IPS-20b (cell line): ENCODE results near the gene MICALL1.

Experiments used
- H3K27ac ChIP-seq: one replicate; pipeline ENCODE4 v1.5.1; 2013; ENCODE audit warnings: low read length
- H3K27me3 ChIP-seq: 2 replicates; pipeline ENCODE4 v1.6.1; 2013; ENCODE audit warnings: mild to moderate bottlenecking, low read length, inconsistent platforms; ENCODE audit not compliant: insufficient read depth
- H3K36me3 ChIP-seq: 2 replicates; pipeline ENCODE4 v1.6.1; 2013; ENCODE audit warnings: low read depth, mild to moderate bottlenecking, inconsistent platforms, low read length, moderate library complexity; ENCODE audit not compliant: insufficient read depth
- H3K4me1 ChIP-seq: 2 replicates; pipeline ENCODE4 v1.6.1; 2013; ENCODE audit warnings: mild to moderate bottlenecking, control low read depth, inconsistent platforms, low read length, moderate library complexity; ENCODE audit not compliant: insufficient read depth
- H3K4me3 ChIP-seq: 2 replicates; pipeline ENCODE4 v1.5.1; 2013; ENCODE audit warnings: mild to moderate bottlenecking, low read length, inconsistent platforms
- H3K9ac ChIP-seq: 2 replicates; pipeline ENCODE4 v1.6.1; 2013; ENCODE audit warnings: low read depth, mild to moderate bottlenecking, inconsistent platforms, low read length, moderate library complexity
- H3K9me3 ChIP-seq: 2 replicates; pipeline ENCODE4 v1.6.1; 2013; ENCODE audit warnings: mild to moderate bottlenecking, low read depth, low read length, inconsistent platforms; ENCODE audit not compliant: insufficient read depth

Gene MICALL1

DNA sequence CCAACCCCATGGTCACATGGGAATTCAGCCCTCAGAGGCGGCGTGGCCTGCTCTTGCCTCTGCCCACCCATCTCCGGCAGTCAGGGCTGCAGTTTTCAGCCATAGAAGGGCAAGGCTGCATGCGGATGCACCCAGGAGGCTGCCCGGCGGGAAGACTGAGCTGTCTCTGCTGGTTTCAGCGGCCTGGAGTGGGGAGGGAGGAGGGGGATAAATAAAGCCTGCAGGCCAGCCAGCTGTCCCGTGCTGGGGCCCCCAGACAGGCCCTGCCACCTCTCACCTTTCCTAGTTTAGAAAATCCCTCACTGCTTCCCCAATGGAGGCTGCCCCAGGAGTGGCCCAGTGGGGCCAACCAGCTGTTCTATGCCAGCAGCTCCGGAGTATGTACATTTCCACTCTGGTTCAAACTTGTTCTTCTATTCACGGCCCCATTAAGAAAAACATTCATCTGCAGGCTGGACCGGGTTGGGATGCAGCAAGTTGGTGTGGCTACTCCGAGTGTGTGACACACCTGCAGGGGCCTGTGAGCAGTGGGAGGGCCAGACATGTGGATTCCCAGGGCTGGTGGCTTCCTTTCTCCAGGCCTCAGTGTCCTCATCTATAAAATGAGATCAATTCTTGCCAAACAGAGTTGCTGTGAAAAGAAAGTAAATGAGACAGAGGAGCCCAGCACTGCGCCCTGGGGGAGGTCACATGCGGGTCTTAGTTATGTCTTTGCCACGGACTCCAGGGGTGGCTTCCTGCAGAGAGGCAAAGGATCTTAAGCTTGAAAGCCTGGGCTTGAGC is 5.0 kb downstream of the MICALL1 start:
- no peak overlapping the region for H3K4me3 ChIP-seq
- peaks cover 24% of the 10 kb centered on the region for H3K4me1 ChIP-seq
- H3K9ac ChIP-seq, result peak overlapping the region; percentile 40; the same call in 1 of the 2 replicates
- H3K9me3 ChIP-seq, result no peaks in the 10 kb centered on the region
- H3K27ac ChIP-seq, result no peak overlapping the region
- H3K36me3 ChIP-seq, result peaks cover 11% of the 10 kb centered on the region
- no peaks in the 10 kb centered on the region for H3K27me3 ChIP-seq

DNA sequence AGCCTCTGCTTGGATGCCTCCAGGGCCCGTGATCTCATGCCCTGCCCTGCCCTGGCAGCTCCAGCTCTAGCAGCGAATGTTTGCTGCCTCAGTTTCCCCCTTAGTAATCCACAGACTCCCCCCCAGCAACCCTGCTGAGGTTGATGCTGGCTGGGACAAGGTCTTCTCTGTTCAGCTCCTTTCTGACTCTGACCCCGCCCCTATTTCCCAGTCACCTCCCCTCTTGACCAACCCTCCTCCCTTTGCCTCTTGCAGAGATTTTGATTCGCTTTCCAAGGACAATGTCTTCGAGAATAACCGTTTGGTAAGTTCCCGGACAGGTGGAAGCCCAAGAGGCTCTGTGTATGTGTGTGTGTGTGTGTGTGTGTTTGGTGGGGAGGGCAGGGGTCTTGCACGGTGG is 5.6 kb downstream of the MICALL1 start:
- Histone ChIP-seq H3K36me3 (peaks cover 17% of the 10 kb centered on the region), H3K9ac (no peak overlapping the region), H3K4me1 (peaks cover 24% of the 10 kb centered on the region), H3K4me3 (no peak overlapping the region), H3K27me3 (no peaks in the 10 kb centered on the region), H3K27ac (no peak overlapping the region), H3K9me3 (no peaks in the 10 kb centered on the region)

DNA sequence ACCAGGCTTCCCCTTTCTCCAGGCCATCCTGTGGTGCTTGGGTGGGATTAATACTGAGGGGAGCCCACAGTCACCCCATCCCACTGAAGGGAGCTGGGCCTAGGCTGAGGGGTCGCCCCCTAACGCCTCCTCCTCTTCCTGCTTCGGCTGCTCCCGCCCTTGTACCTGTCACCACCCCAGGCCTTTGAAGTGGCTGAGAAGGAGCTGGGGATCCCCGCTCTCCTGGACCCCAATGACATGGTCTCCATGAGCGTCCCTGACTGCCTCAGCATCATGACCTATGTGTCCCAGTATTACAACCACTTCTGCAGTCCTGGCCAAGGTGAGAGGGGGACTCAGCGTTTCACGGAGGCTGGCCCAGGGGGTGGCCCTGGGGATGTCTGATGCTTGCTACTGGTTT is 6.1 kb downstream of the MICALL1 start:
- H3K27me3 ChIP-seq, result no peaks in the 10 kb centered on the region
- no peak overlapping the region for H3K4me3 ChIP-seq
- no peak overlapping the region for H3K9ac ChIP-seq
- H3K4me1 ChIP-seq, result peaks cover 24% of the 10 kb centered on the region
- H3K27ac ChIP-seq, result no peak overlapping the region
- peaks cover 19% of the 10 kb centered on the region for H3K36me3 ChIP-seq
- H3K9me3 ChIP-seq, result no peaks in the 10 kb centered on the region

DNA sequence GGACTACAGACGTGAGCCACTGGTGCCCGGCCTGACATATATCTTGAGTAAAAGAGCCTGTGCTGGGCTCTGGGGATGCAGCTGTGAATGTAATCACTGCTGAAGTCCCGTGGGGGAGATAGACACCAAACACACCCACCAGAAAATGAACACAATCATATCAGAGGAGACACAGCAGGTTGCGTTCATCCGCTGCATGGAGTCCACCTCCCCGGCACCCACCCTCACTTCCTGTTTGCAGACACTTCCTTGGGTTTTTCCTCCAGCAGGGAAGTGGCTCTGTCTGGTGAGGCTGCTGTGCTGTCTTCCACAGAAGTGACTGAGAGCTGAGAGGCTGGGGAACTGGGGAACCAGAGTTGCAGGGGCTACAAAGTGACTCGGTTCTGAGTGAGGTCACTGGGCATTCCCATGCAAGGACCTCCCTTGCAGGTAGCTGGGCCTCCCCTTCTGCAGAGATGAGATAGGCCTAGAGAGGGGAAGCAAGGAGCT is 7.2 kb downstream of the MICALL1 start:
- Histone ChIP-seq H3K27ac (no peak overlapping the region), H3K9me3 (no peaks in the 10 kb centered on the region), H3K4me1 (peaks cover 22% of the 10 kb centered on the region), H3K9ac (no peak overlapping the region), H3K4me3 (no peak overlapping the region), H3K27me3 (no peaks in the 10 kb centered on the region), H3K36me3 (peaks cover 28% of the 10 kb centered on the region)

DNA sequence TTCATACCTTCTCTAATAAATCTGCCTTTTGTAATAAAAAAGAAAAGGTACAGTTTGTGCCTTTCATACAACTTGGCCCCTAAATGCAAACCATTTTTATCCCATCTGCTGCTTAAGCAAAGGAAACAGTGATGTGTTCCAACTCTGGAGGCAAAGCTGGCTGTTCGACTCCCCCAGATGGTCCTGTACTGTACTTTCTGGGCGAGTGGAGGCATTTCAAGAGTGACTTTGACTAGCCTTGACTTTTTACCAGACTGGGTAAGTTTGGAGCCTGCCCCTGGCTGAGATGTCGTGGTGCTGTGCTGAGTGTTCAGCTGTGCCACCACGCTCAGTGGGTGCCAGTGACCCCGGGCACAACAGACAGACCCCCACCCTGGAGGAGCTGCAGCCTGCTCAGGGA is 10.2 kb downstream of the MICALL1 start:
- Histone ChIP-seq H3K4me3 (no peak overlapping the region), H3K4me1 (peaks cover 4% of the 10 kb centered on the region; the same call in 1 of the 2 replicates), H3K9me3 (no peaks in the 10 kb centered on the region), H3K27ac (no peak overlapping the region), H3K9ac (no peak overlapping the region), H3K36me3 (peaks cover 40% of the 10 kb centered on the region), H3K27me3 (no peaks in the 10 kb centered on the region)

DNA sequence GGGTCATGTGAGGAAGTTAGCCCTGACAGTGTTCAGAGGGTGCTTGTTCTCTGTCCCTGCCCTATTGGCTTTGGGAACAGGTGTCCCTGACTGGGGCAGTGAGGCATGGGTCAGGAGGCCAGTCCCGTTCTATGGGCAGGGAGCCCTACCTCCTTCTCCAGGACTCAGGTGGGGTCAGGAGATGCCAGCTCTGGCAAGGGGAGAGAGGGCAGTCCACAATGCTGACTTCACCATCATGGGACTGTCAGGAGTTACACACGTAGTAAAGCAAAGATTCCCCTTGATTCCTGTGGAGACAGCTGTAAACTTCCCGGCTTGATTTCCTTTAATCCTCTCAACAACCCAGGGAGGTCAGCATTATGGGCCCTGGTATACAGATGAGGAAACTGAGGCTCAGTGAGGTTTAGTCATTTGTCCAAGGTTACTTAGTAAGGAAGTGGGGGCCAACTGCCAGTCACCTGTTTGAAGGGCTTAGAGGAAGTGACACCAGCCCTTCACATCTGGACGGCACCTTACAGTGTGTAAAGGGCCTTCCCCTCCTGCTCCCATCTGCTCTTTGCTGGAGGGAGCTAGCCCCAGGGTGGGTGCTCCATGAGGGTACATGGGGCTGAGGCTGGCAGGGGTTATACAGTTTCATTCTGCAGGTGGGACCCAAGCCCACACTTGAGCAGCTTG is 11.9 kb downstream of the MICALL1 start:
- H3K9me3 ChIP-seq, result no peaks in the 10 kb centered on the region
- no peaks in the 10 kb centered on the region for H3K4me1 ChIP-seq
- H3K4me3 ChIP-seq, result no peak overlapping the region
- H3K9ac ChIP-seq, result no peak overlapping the region
- peaks cover 35% of the 10 kb centered on the region for H3K36me3 ChIP-seq
- no peak overlapping the region for H3K27ac ChIP-seq
- H3K27me3 ChIP-seq, result no peaks in the 10 kb centered on the region

DNA sequence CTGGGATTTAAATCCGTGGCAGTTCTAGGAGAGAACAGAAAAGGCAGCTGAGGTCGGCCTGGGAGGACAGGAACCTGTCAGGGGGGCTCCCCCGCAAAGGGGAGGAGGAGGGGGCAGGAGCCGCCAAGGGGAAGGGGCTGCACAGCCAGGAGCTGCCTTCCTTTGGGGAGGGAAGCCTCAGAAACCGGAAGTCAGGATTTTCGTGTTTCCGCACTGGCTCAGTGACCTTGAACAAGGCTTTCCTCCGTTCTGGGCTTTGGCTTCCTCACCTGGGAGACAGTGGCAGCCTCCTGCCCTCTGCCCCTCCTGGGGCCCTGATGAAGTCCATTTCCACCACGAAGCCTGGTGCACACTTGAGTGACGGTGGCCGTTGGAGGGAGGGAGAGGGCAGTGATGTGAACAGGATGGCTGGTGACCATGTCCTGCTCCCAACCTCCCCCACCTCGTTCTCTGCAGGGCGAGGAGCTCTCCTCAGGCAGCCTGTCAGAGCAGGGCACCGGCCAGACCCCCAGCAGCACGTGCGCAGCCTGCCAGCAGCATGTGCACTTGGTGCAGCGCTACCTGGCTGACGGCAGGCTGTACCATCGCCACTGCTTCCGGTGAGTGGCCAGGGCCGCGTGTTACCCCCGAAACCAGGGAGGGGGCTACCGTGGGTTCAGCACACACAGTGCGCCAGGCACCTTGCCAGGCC is 12.6 kb downstream of the MICALL1 start:
- Histone ChIP-seq H3K36me3 (peaks cover 28% of the 10 kb centered on the region), H3K4me3 (no peak overlapping the region), H3K9me3 (no peaks in the 10 kb centered on the region), H3K27ac (no peak overlapping the region), H3K27me3 (no peaks in the 10 kb centered on the region), H3K9ac (no peak overlapping the region), H3K4me1 (no peaks in the 10 kb centered on the region)

DNA sequence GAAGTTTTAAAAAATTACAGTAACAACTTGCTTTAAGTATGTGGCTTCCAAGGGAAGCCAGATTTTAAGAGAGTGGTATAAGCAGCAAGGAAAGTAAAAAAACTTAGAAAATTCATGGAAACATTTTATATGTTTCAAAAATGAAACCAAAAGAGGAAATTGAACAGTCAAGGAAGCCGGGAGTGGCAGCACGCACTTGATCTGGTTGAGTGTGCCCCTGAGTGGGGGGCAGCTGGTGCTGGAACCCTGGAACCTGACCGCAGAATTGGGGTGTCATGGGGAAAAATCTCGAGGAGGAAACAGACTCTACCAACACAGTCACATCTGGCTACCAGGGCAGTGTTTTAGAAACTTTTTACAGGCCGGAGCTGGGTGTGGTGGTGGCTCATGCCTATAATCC is 14.0 kb downstream of the MICALL1 start:
- Histone ChIP-seq H3K4me3 (no peak overlapping the region), H3K9me3 (no peaks in the 10 kb centered on the region), H3K9ac (no peak overlapping the region), H3K27ac (no peak overlapping the region), H3K36me3 (peaks cover 31% of the 10 kb centered on the region), H3K4me1 (no peaks in the 10 kb centered on the region), H3K27me3 (no peaks in the 10 kb centered on the region)

DNA sequence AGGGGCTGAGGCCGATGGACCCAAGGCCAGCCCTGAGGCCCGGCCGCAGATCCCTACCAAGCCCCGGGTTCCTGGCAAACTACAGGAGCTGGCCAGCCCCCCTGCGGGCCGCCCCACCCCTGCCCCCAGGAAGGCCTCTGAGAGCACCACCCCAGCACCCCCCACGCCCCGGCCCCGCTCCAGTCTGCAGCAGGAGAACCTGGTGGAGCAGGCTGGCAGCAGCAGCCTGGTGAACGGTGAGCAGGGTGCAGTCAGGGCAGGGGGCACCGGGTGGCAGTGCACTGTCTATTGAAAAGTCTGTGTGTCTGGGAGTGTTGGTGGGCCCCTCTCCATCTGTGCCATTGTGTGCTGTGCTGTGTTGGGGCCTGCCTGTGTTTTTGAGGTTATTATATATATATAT is 16.1 kb downstream of the MICALL1 start:
- no peak overlapping the region for H3K4me3 ChIP-seq
- no peak overlapping the region for H3K27ac ChIP-seq
- H3K9ac ChIP-seq, result no peak overlapping the region
- no peaks in the 10 kb centered on the region for H3K27me3 ChIP-seq
- no peaks in the 10 kb centered on the region for H3K9me3 ChIP-seq
- H3K4me1 ChIP-seq, result no peaks in the 10 kb centered on the region
- H3K36me3 ChIP-seq, result peaks cover 37% of the 10 kb centered on the region

DNA sequence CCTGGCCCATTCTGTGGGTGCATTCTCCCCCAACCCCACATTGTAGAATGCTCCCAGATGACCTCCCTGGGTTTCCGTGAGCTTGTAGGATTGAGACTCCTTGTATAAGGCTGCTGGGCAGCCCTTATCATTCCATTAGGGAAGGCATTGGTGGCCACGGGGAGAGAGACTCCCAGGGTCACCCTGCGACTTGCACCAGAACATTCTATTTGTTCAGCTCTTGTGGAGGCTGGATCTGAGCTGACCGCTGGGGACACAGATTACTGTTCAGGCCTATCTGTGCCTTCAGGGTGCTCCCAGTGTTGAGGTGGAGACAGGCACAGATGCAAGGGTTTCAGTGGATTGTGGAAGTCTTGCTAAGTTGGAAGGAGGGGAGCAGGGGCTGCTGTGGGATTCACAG is 17.8 kb downstream of the MICALL1 start:
- no peaks in the 10 kb centered on the region for H3K9me3 ChIP-seq
- H3K4me3 ChIP-seq, result no peak overlapping the region
- H3K9ac ChIP-seq, result no peak overlapping the region
- H3K36me3 ChIP-seq, result peaks cover 24% of the 10 kb centered on the region
- no peaks in the 10 kb centered on the region for H3K27me3 ChIP-seq
- no peak overlapping the region for H3K27ac ChIP-seq
- H3K4me1 ChIP-seq, result no peaks in the 10 kb centered on the region

DNA sequence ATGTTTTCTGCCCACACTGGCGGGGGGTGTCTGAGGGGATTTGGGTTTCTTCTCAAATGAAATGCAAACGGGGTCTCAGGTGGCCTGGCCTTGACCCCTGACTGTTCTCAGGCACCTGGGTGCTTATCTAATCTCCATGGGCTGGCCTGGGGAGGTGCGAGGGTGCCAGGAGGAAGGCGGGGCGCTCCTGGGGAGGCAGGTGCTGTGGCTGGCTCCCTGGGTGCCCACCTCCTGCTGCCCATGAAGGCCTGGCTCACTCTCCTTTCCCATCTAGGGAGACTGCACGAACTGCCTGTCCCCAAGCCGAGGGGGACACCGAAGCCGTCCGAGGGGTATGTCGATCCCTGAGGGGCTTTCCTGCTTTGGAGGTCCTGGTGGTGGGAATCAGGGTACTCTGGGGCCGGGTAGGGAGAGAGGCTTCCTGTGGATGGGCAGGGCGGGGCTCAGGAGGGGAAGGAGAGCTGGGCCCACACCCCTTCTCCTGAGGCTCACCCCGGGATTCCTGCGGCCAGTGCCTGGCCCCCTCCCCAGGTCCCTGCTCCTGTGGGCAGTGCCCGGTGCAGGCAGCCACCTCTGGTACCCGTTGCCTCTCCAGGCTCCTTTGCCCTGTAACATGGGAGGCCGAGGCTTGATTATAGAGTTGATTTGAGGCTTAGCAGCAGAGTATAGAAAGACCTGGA is 18.4 kb downstream of the MICALL1 start:
- no peaks in the 10 kb centered on the region for H3K27me3 ChIP-seq
- H3K36me3 ChIP-seq, result peaks cover 20% of the 10 kb centered on the region
- H3K4me3 ChIP-seq, result no peak overlapping the region
- no peaks in the 10 kb centered on the region for H3K9me3 ChIP-seq
- no peaks in the 10 kb centered on the region for H3K4me1 ChIP-seq
- no peak overlapping the region for H3K27ac ChIP-seq
- no peak overlapping the region for H3K9ac ChIP-seq
